A549 (cell line): Measurements from ENCODE around the gene SIPA1L2. TPM values are rescaled to one million over a fixed set of nuclear protein-coding genes. Genes with fewer than 3 reads are reported as not detected.

Experiments
- ATAC-seq, 2 experiments: fragments of 200-7000 bp in 1 of 2; fragments of >200 bp in 1 of 2; cut with Nextera tagmentation in 1 of 2; cut with Tn5 transposase in 1 of 2; 3 replicates each; pipeline versions ENCODE4 v1.8.0 to v1.9.1; 2018 to 2020; ENCODE audit warnings: mild to moderate bottlenecking in 1 of 2, moderate library complexity in 1 of 2
- CTCF ChIA-PET: fragments of 300-600 bp; sonication (Branson Sonifier 250); formaldehyde crosslinking; extraction: SDS; loops from one replicate; lab custom pipeline; 2021; ENCODE audit warnings: antibody characterized with exemption, inconsistent platforms; lab: Yijun Ruan, JAX
- POLR2A ChIA-PET: fragments of 350-600 bp; formaldehyde crosslinking; extraction: SDS; loops from one replicate; lab custom pipeline; 2021; ENCODE audit warnings: antibody characterized with exemption, inconsistent platforms; lab: Yijun Ruan, JAX
- DNase-seq, 2 experiments: peaks; one replicate each; pipeline versions ENCODE4 v3.0.0 to v3.0.0-alpha.2; 2011 to 2016; ENCODE audit warnings: low read depth in 1 of 2, low spot score in 1 of 2
- FAIRE-seq: peaks from 2 replicates; lab custom pipeline; 2011; peaks lifted over from hg19 to GRCh38; lab: Jason Lieb, UNC
- H3K27ac ChIP-seq, 2 experiments: fragments of >200 bp; sonication (Bioruptor Twin); formaldehyde crosslinking; 3 replicates each; pipeline ENCODE4 v1.5.1; 2016 to 2017
- H3K4me1 ChIP-seq: fragments of >200 bp; sonication (Bioruptor Twin); formaldehyde crosslinking; 3 replicates; pipeline ENCODE4 v1.6.1; 2016
- H3K4me2 ChIP-seq: fragments of >200 bp; sonication (Bioruptor Twin); formaldehyde crosslinking; 3 replicates; pipeline ENCODE4 v1.6.1; 2016
- H3K4me3 ChIP-seq: fragments of >200 bp; sonication (Bioruptor Twin); formaldehyde crosslinking; 3 replicates; pipeline ENCODE4 v1.5.1; 2016
- H3K9me3 ChIP-seq: fragments of >200 bp; sonication (Bioruptor Twin); formaldehyde crosslinking; 3 replicates; pipeline ENCODE4 v1.6.1; 2016
- BHLHE40 ChIP-seq: IDR thresholded peaks from 2 replicates; pipeline ENCODE4 v1.6.1; 2012; ENCODE audit warnings: low read depth, low read length, inconsistent platforms
- CBX8 ChIP-seq: fragments of 200-600 bp; sonication (generic); IDR thresholded peaks from 2 replicates; pipeline ENCODE4 v1.6.1; 2016
- CHD2 ChIP-seq: fragments of 150-350 bp; IDR thresholded peaks from 2 replicates; pipeline ENCODE4 v1.6.1; 2014; ENCODE audit warnings: low read length; ENCODE audit not compliant: partially characterized antibody
- EHMT2 ChIP-seq: fragments of 200-600 bp; sonication (generic); IDR thresholded peaks from 2 replicates; pipeline ENCODE4 v1.6.1; 2016; ENCODE audit warnings: antibody characterized with exemption, low read depth, mild to moderate bottlenecking, moderate library complexity
- FOSB ChIP-seq: fragments of 250-450 bp; sonication (Bioruptor Pico); IDR thresholded peaks from 2 replicates; pipeline ENCODE4 v1.5.0; 2020; ENCODE audit warnings: mild to moderate bottlenecking, moderate library complexity
- HEYL ChIP-seq: fragments of 250-450 bp; sonication (Bioruptor Pico); IDR thresholded peaks from 2 replicates; pipeline ENCODE4 v1.8.0; 2021; ENCODE audit warnings: mild to moderate bottlenecking, moderate library complexity
- JUN ChIP-seq, 2 experiments: fragments of >200 bp; sonication (Bioruptor Twin); formaldehyde crosslinking; IDR thresholded peaks; 2 replicates in 1 of 2; 3 replicates in 1 of 2; pipeline ENCODE4 v1.6.1; 2016 to 2017
- MAFK ChIP-seq: fragments of 450-650 bp; IDR thresholded peaks from 2 replicates; pipeline ENCODE4 v1.6.1; 2014; ENCODE audit not compliant: partially characterized antibody
- PHF8 ChIP-seq: fragments of 200-600 bp; sonication (generic); IDR thresholded peaks from 2 replicates; pipeline ENCODE4 v1.6.1; 2016; ENCODE audit warnings: low read depth, mild to moderate bottlenecking, antibody characterized with exemption, moderate library complexity, borderline replicate concordance
- POLR2AphosphoS2 ChIP-seq: conservative IDR thresholded peaks from 2 replicates; pipeline ENCODE4 v1.6.1; 2012; ENCODE audit warnings: low read length, improper control_type of control experiment, inconsistent platforms
- RAD21 ChIP-seq, 2 experiments: fragments of >200 bp in 1 of 2; sonication (Bioruptor Twin) in 1 of 2; formaldehyde crosslinking in 1 of 2; IDR thresholded peaks in 1 of 2; conservative IDR thresholded peaks in 1 of 2; 2 replicates in 1 of 2; 3 replicates in 1 of 2; pipeline ENCODE4 v1.6.1; 2012 to 2018; ENCODE audit warnings: inconsistent platforms in 1 of 2
- RARB ChIP-seq: fragments of 250-450 bp; sonication (Bioruptor Pico); IDR thresholded peaks from 2 replicates; pipeline ENCODE4 v1.8.0; 2021; ENCODE audit warnings: mild to moderate bottlenecking, moderate library complexity
- RCOR1 ChIP-seq: fragments of 150-350 bp; IDR thresholded peaks from 2 replicates; pipeline ENCODE4 v1.6.1; 2014; ENCODE audit warnings: antibody characterized with exemption, low read length, low read depth
- RNF2 ChIP-seq: fragments of 200-600 bp; sonication (generic); IDR thresholded peaks from 2 replicates; pipeline ENCODE4 v1.6.1; 2016; ENCODE audit warnings: low read depth, mild to moderate bottlenecking, antibody characterized with exemption, moderate library complexity, borderline replicate concordance
- TFCP2L1 ChIP-seq: fragments of 250-450 bp; sonication (Bioruptor Pico); IDR thresholded peaks from 2 replicates; pipeline ENCODE4 v1.5.0; 2021; ENCODE audit warnings: mild to moderate bottlenecking
- TP53 ChIP-seq: fragments of 250-450 bp; sonication (Bioruptor Pico); IDR thresholded peaks from 2 replicates; pipeline ENCODE4 v1.5.0; 2021; ENCODE audit warnings: mild to moderate bottlenecking, moderate library complexity
- ZC3H11A ChIP-seq: fragments of 450-650 bp; IDR thresholded peaks from 2 replicates; pipeline ENCODE4 v1.6.1; 2014; ENCODE audit warnings: antibody characterized with exemption, mild to moderate bottlenecking
- ZNF302 ChIP-seq: fragments of 250-450 bp; sonication (Bioruptor Pico); IDR thresholded peaks from 2 replicates; pipeline ENCODE4 v1.9.0; 2021; ENCODE audit warnings: inconsistent platforms, mild to moderate bottlenecking, moderate library complexity
- ZSCAN20 ChIP-seq: fragments of 250-450 bp; sonication (Bioruptor Pico); IDR thresholded peaks from 2 replicates; pipeline ENCODE4 v1.8.0; 2022; ENCODE audit warnings: mild to moderate bottlenecking, moderate library complexity
- WGBS: methylation state at CpG from one replicate; pipeline ENCODE4 v1.1.6; 2017; ENCODE audit errors: missing lambda C conversion rate; 5-methylcytosine and 5-hydroxymethylcytosine counted together
- polyA plus RNA-seq, 4 experiments: library from polyadenylated mRNA; depleted of rRNA in 3 of 4; stranded (reverse); fragments of >200 nt; fragmentation: RNase III in 1 of 4; extraction: RNeasy Plus Mini Kit Qiagen cat#74134 plus additional on column Dnase treatment in 1 of 4; gene quantifications; 2 replicates in 3 of 4; 3 replicates in 1 of 4; pipeline ENCODE4 v1.2.3, GENCODE V29; 2011 to 2017
- TF ChIP-seq, protein P1 (sequence below): IDR thresholded peaks from 2 replicates; pipeline ENCODE4 v1.6.1; 2012
- TF ChIP-seq, protein P2 (sequence below): fragments of >200 bp; sonication (Bioruptor Twin); formaldehyde crosslinking; IDR thresholded peaks from 3 replicates; pipeline ENCODE4 v1.6.1; 2016
- TF ChIP-seq, protein P3 (sequence below): fragments of >200 bp; sonication (Bioruptor Twin); formaldehyde crosslinking; IDR thresholded peaks from 3 replicates; pipeline ENCODE4 v1.5.1; 2016
- TF ChIP-seq, protein P4 (sequence below): IDR thresholded peaks from 2 replicates; pipeline ENCODE4 v1.6.1; 2012
- TF ChIP-seq, protein P5 (sequence below): fragments of >200 bp; sonication (Bioruptor Twin); formaldehyde crosslinking; IDR thresholded peaks from 2 replicates; pipeline ENCODE4 v1.6.1; 2016

SIPA1L2 gene
- polyA plus RNA-seq, 2 of the 4 experiments (the other 2 are of a cell fraction), result 6.0 to 16.9 TPM

DNA sequence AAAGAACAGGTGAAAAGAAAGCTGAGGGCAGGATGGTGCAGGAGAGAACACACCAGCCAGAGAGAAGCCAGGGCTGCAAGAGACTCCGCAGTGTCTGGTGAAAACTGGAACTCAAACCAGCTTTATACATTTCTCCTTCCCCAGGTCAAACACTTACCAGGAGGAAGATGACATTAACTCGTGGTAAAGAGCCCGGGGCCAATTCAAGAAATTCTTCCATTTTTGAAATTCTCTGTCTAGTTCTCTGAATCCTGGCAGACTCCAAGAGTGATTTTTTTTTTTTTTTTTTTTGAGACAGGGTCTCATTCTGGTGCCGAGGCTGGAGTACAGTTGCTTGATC, 25.8 kb upstream of the SIPA1L2 start:
- ChIA-PET CTCF (interaction anchor here (0.9 kb wide), 1 partner anchor 129 kb away, joined by 6 read pairs; no protein-coding TSS in a partner anchor), POLR2A (no interaction called here)
- no peak overlapping the region for H3K4me3 ChIP-seq
- TF ChIP-seq, protein P1, sequence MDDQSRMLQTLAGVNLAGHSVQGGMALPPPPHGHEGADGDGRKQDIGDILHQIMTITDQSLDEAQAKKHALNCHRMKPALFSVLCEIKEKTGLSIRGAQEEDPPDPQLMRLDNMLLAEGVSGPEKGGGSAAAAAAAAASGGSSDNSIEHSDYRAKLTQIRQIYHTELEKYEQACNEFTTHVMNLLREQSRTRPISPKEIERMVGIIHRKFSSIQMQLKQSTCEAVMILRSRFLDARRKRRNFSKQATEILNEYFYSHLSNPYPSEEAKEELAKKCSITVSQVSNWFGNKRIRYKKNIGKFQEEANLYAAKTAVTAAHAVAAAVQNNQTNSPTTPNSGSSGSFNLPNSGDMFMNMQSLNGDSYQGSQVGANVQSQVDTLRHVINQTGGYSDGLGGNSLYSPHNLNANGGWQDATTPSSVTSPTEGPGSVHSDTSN, result no peak
- TF ChIP-seq TP53 (no peak), TFCP2L1 (CRISPR knock-in tag) (no peak), ZSCAN20 (CRISPR knock-in tag) (no peak), HEYL (CRISPR knock-in tag) (no peak), RAD21 (conservative IDR thresholded peaks at IDR 0.05 in 1 of 2, IDR thresholded peaks at IDR 0.05 in 1 of 2) (no peak), BHLHE40 (no peak), PHF8 (no peak), CBX8 (no peak), MAFK (no peak), RARB (CRISPR knock-in tag) (no peak), ZNF302 (CRISPR knock-in tag) (no peak)
- TF ChIP-seq, protein P2, sequence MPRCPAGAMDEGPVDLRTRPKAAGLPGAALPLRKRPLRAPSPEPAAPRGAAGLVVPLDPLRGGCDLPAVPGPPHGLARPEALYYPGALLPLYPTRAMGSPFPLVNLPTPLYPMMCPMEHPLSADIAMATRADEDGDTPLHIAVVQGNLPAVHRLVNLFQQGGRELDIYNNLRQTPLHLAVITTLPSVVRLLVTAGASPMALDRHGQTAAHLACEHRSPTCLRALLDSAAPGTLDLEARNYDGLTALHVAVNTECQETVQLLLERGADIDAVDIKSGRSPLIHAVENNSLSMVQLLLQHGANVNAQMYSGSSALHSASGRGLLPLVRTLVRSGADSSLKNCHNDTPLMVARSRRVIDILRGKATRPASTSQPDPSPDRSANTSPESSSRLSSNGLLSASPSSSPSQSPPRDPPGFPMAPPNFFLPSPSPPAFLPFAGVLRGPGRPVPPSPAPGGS, result no peak
- H3K4me2 ChIP-seq, result no peak overlapping the region
- 46% methylated on average over 4 of the region's 4 CpGs for WGBS
- H3K9me3 ChIP-seq, result no peaks in the 10 kb centered on the region
- H3K4me1 ChIP-seq, result no peaks in the 10 kb centered on the region
- no peak for DNase-seq
- no peak for FAIRE-seq
- H3K27ac ChIP-seq, result no peak overlapping the region
- ATAC-seq, result no peak

DNA sequence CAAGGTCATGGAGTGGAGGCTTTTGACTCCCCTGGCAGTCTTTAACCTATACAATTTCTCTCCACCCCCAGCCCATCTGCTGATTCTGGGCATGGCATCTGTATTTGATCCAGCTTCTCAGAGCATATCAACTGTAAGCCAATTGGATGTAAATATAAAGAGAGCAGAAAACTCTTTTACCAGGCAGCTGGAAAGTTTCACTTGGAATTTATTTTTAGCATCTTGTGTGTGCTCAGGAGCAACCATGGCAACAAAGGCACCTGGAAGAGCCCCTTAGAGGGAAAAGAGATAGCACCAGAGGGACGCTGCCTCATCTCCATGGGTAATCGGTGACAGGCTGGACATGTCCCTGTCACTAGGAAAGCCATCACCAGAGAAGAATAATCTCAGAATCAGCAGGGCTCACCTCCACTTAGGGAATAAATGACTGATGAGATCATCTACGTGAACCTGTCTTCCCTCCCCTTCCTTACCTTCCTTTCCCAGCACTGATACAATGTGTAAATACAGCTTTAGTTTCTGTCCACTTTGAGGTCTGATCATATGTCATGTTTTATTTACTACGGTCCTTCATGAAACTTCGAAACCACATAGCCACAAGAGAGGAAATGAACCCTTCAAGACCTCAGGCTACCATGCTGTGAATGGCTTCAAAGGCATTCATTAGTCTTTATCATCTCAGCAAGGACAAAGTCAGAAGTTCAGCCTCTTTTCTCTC, 25.3 kb upstream of the SIPA1L2 start:
- H3K4me1 ChIP-seq, result no peaks in the 10 kb centered on the region
- WGBS, result 67% methylated on average over 5 of the region's 5 CpGs
- no peak for DNase-seq
- no peak overlapping the region for H3K4me3 ChIP-seq
- no peak overlapping the region for H3K27ac ChIP-seq
- ATAC-seq, result no peak
- FAIRE-seq, result no peak
- ChIA-PET POLR2A (no interaction called here), CTCF (interaction anchor here (0.9 to 2.5 kb wide), 3 partner anchors 8 to 129 kb away, joined by 3 to 9 read pairs (median 6); no protein-coding TSS in a partner anchor)
- no peak for TF ChIP-seq JUN (IDR thresholded peaks at IDR 0.05)
- no peak for TF ChIP-seq HEYL (CRISPR knock-in tag)
- TF ChIP-seq ZC3H11A, result no peak
- TF ChIP-seq, protein P3, sequence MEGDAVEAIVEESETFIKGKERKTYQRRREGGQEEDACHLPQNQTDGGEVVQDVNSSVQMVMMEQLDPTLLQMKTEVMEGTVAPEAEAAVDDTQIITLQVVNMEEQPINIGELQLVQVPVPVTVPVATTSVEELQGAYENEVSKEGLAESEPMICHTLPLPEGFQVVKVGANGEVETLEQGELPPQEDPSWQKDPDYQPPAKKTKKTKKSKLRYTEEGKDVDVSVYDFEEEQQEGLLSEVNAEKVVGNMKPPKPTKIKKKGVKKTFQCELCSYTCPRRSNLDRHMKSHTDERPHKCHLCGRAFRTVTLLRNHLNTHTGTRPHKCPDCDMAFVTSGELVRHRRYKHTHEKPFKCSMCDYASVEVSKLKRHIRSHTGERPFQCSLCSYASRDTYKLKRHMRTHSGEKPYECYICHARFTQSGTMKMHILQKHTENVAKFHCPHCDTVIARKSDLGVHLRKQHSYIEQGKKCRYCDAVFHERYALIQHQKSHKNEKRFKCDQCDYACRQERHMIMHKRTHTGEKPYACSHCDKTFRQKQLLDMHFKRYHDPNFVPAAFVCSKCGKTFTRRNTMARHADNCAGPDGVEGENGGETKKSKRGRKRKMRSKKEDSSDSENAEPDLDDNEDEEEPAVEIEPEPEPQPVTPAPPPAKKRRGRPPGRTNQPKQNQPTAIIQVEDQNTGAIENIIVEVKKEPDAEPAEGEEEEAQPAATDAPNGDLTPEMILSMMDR, result no peak
- TF ChIP-seq POLR2AphosphoS2, result no peak
- TF ChIP-seq, protein P4, sequence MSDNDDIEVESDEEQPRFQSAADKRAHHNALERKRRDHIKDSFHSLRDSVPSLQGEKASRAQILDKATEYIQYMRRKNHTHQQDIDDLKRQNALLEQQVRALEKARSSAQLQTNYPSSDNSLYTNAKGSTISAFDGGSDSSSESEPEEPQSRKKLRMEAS, result no peak
- no peak for TF ChIP-seq CHD2
- TF ChIP-seq FOSB (CRISPR knock-in tag), result no peak
- TF ChIP-seq EHMT2, result no peak
- TF ChIP-seq MAFK, result no peak
- TF ChIP-seq RCOR1, result no peak
- TF ChIP-seq, protein P5, sequence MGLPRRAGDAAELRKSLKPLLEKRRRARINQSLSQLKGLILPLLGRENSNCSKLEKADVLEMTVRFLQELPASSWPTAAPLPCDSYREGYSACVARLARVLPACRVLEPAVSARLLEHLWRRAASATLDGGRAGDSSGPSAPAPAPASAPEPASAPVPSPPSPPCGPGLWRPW, result no peak
- no peak for TF ChIP-seq TP53
- TF ChIP-seq, protein P2, result no peak
- TF ChIP-seq PHF8, result no peak
- no peak for TF ChIP-seq RNF2
- no peak overlapping the region for H3K4me2 ChIP-seq
- no peaks in the 10 kb centered on the region for H3K9me3 ChIP-seq
